Tibial nerve (tissue), 4 donors: ENCODE results near the gene SDHAF4.

Experiments
- CTCF ChIP-seq, 5 experiments: fragments of 200-600 bp in 3 of 5; fragments of 450-650 bp in 2 of 5; sonication (generic) in 3 of 5; IDR thresholded peaks; one replicate each; pipeline ENCODE4 v1.5.1; 2016 to 2019; ENCODE audit warnings: antibody characterized with exemption in 5 of 5, mild to moderate bottlenecking in 3 of 5, moderate library complexity in 2 of 5
- EP300 ChIP-seq, 2 donors: sonication (generic); formaldehyde crosslinking; IDR thresholded peaks; one replicate each; pipeline ENCODE4 v1.6.1; 2017; ENCODE audit warnings: antibody characterized with exemption in 2 of 2, mild to moderate bottlenecking in 1 of 2

- TF ChIP-seq EP300 (IDR thresholded peaks at IDR 0.05): no peak
- TF ChIP-seq CTCF (IDR thresholded peaks at IDR 0.05): no peak
Observed at GRCh38 chr6:70636596-70636995, 69.9 kb downstream of the SDHAF4 start.
